ENCODE results near the gene TLR8.

GRCh38 chrX:12886545-12886944 lies 19.9 kb upstream of the TLR8 start:
- TF ChIP-seq CTCF (conservative IDR thresholded peaks at IDR 0.05), result no peak
- TF ChIP-seq ZFX (IDR thresholded peaks at IDR 0.05), result no peak

Measured in C4-2B (cell line).